ENCODE results near the gene AAMDC.
"Not testable (repeated sequence)": the region's sequence is repeated elsewhere in the genome, so short reads cannot be mapped to it uniquely, and the experiment has no call there.

AAMDC gene

GRCh38 chr11:77851503-77851902 lies 30.6 kb downstream of the AAMDC start:
- H3K9ac ChIP-seq (ENCODE audit: low read length), result no peak overlapping the region
- no peaks in the 10 kb centered on the region for H3K27me3 ChIP-seq (ENCODE audit: insufficient read depth, low read length)
- H3K79me2 ChIP-seq (ENCODE audit: control insufficient read depth, insufficient read depth, low read length, poor library complexity), result no peaks in the 10 kb centered on the region
- no peak overlapping the region for H2BK12ac ChIP-seq (ENCODE audit: low read length)
- H3K4me2 ChIP-seq (ENCODE audit: low read length), result no peak overlapping the region
- H3K4ac ChIP-seq (ENCODE audit: low read depth, low read length), result no peak overlapping the region
- H3K18ac ChIP-seq (ENCODE audit: low read length), result no peak overlapping the region
- H2BK5ac ChIP-seq (ENCODE audit: low read depth, low read length, poor library complexity), result no peak overlapping the region
- H3K27ac ChIP-seq (ENCODE audit: low read depth, low read length), result no peak overlapping the region
- no peak overlapping the region for H3K4me3 ChIP-seq (ENCODE audit: low read depth, low read length)
- no peak overlapping the region for H3K14ac ChIP-seq (ENCODE audit: low read length)
- no peak overlapping the region for H2AK5ac ChIP-seq (ENCODE audit: low read length)
- H2BK120ac ChIP-seq (ENCODE audit: insufficient read depth, low read length, poor library complexity), result no peak overlapping the region
- peaks cover 12 to 17% of the 10 kb centered on the region in 2 experiments for H3K36me3 ChIP-seq (ENCODE audit: control insufficient read depth in 1 of 2, insufficient read depth in 2 of 2, low read length in 2 of 2)
- no CpG with 5 or more reads among the region's 1 CpG for WGBS (ENCODE audit: extremely low coverage, insufficient coverage, insufficient read length)
- H3K4me1 ChIP-seq (ENCODE audit: control insufficient read depth in 1 of 2, insufficient read depth in 2 of 2, low read length in 2 of 2), result no peaks in the 10 kb centered on the region
- no peaks in the 10 kb centered on the region for H3K79me1 ChIP-seq (ENCODE audit: low read length)
- peaks cover 15% of the 10 kb centered on the region for H3K9me3 ChIP-seq (ENCODE audit: insufficient read depth, low read depth, low read length)
- DNase-seq, result peak; percentile 56 to 78
- no peak overlapping the region for H4K8ac ChIP-seq (ENCODE audit: low read depth, low read length)
- no peak overlapping the region for H2AFZ ChIP-seq (ENCODE audit: insufficient read depth, low read length, poor library complexity)
- no peak overlapping the region for H4K12ac ChIP-seq (ENCODE audit: low read depth, low read length)
- H3K23ac ChIP-seq (ENCODE audit: low read length), result no peak overlapping the region
- no peak overlapping the region for H4K91ac ChIP-seq (ENCODE audit: low read depth, low read length)

DNA sequence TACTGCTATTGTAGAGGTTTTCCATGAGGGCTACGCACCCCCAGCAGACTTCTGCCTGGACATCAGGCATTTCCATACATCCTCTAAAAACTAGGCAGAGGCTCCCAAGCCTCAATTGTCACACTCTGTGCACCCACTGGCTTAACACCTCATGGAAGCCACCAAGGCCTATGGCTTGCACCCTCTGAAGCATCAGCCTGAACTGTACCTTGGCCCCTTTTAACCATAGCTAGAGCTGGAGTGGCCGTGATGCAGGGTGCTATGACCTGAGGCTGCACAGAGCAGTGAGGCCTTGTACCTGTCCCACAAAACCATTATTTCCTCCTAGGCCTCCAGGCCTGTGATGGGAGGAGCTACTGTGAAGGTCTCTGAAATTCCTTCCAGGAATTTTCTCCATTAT lies 33.9 kb downstream of the AAMDC start:
- no CpG with 5 or more reads among the region's 2 CpGs for WGBS (ENCODE audit: extremely low coverage, insufficient coverage, insufficient read length)

DNA sequence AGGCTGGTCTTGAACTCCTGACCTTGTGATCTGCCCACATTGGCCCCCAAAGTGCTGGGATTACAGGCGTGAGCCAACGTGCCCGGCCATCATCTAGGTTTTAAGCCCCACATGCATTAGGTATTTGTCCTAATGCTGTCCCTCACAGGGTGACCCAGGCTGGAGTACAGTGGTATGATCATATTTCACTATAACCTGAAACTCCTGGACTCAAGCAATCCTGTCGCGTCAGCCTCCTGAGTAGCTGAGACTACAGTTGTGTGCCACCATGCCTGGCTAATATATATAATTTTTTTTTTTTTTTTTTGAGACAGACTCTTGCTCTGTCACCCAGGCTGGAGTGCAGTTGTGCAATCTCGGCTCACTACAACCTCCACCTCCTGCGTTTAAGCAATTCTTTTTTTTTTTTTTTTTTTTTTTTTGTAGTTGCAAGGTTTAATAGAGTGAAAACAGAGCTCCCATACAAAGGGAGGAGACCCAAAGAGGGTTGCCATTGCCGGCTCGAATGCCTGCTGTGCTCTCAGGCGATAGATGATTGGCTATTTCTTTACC lies 37.0 kb downstream of the AAMDC start:
- not testable (repeated sequence) for H2BK12ac ChIP-seq (ENCODE audit: low read length); H3K27me3 ChIP-seq (ENCODE audit: insufficient read depth, low read length); H4K12ac ChIP-seq (ENCODE audit: low read depth, low read length); H4K8ac ChIP-seq (ENCODE audit: low read depth, low read length); H3K79me1 ChIP-seq (ENCODE audit: low read length); H3K23ac ChIP-seq (ENCODE audit: low read length); H3K4me2 ChIP-seq (ENCODE audit: low read length); H4K91ac ChIP-seq (ENCODE audit: low read depth, low read length); H3K79me2 ChIP-seq (ENCODE audit: control insufficient read depth, insufficient read depth, low read length, poor library complexity); DNase-seq; H3K9ac ChIP-seq (ENCODE audit: low read length); H3K4ac ChIP-seq (ENCODE audit: low read depth, low read length); H3K4me3 ChIP-seq (ENCODE audit: low read depth, low read length); H2AFZ ChIP-seq (ENCODE audit: insufficient read depth, low read length, poor library complexity); H3K27ac ChIP-seq (ENCODE audit: low read depth, low read length); H3K14ac ChIP-seq (ENCODE audit: low read length); H3K18ac ChIP-seq (ENCODE audit: low read length); H2BK120ac ChIP-seq (ENCODE audit: insufficient read depth, low read length, poor library complexity); H2AK5ac ChIP-seq (ENCODE audit: low read length); H3K4me1 ChIP-seq (ENCODE audit: control insufficient read depth in 1 of 2, insufficient read depth in 2 of 2, low read length in 2 of 2); H2BK5ac ChIP-seq (ENCODE audit: low read depth, low read length, poor library complexity)
- no CpG with 5 or more reads among the region's 10 CpGs for WGBS (ENCODE audit: extremely low coverage, insufficient coverage, insufficient read length)
- peaks cover 13 to 19% of the 10 kb centered on the region in 2 experiments for H3K36me3 ChIP-seq (ENCODE audit: control insufficient read depth in 1 of 2, insufficient read depth in 2 of 2, low read length in 2 of 2)
- peaks cover 15% of the 10 kb centered on the region for H3K9me3 ChIP-seq (ENCODE audit: insufficient read depth, low read depth, low read length)

More for the DNA sequence above, 33.9 kb downstream of the AAMDC start:
- Histone ChIP-seq H3K4me3 (ENCODE audit: low read depth, low read length) (no peak overlapping the region), H3K79me2 (ENCODE audit: control insufficient read depth, insufficient read depth, low read length, poor library complexity) (no peaks in the 10 kb centered on the region), H4K12ac (ENCODE audit: low read depth, low read length) (no peak overlapping the region), H2AFZ (ENCODE audit: insufficient read depth, low read length, poor library complexity) (no peak overlapping the region), H3K79me1 (ENCODE audit: low read length) (no peaks in the 10 kb centered on the region), H3K27ac (ENCODE audit: low read depth, low read length) (no peak overlapping the region), H3K14ac (ENCODE audit: low read length) (no peak overlapping the region), H3K9ac (ENCODE audit: low read length) (no peak overlapping the region), H3K4ac (ENCODE audit: low read depth, low read length) (no peak overlapping the region), H3K36me3 (ENCODE audit: control insufficient read depth in 1 of 2, insufficient read depth in 2 of 2, low read length in 2 of 2) (peaks cover 15 to 19% of the 10 kb centered on the region in 2 experiments), H2BK120ac (ENCODE audit: insufficient read depth, low read length, poor library complexity) (no peak overlapping the region), H3K9me3 (ENCODE audit: insufficient read depth, low read depth, low read length) (peaks cover 15% of the 10 kb centered on the region), H3K4me1 (ENCODE audit: control insufficient read depth in 1 of 2, insufficient read depth in 2 of 2, low read length in 2 of 2) (no peaks in the 10 kb centered on the region), H3K4me2 (ENCODE audit: low read length) (no peak overlapping the region), H4K8ac (ENCODE audit: low read depth, low read length) (no peak overlapping the region), H3K23ac (ENCODE audit: low read length) (no peak overlapping the region), H2AK5ac (ENCODE audit: low read length) (no peak overlapping the region), H2BK5ac (ENCODE audit: low read depth, low read length, poor library complexity) (no peak overlapping the region), H2BK12ac (ENCODE audit: low read length) (no peak overlapping the region), H4K91ac (ENCODE audit: low read depth, low read length) (no peak overlapping the region), H3K27me3 (ENCODE audit: insufficient read depth, low read length) (no peaks in the 10 kb centered on the region), H3K18ac (ENCODE audit: low read length) (no peak overlapping the region)
- no peak for DNase-seq

DNA sequence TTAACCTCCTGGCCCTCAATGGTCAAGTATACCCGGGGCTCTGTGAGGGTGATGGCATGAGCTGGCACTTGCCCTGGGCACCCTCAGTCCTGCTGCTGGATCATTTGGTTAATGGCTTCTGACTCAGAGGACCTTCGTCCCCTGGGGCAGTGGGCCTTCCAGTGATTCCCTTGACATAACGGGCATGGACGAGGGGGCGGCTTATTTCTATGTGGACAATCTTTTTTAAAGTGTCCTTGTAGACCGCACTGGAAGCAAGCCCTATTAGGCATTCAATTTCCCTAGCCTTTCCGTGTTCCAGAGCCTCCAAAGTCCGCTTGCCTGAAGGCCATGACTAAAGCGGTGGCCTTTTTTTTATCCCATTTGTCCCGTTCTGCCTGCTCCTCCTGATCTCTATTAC lies 40.5 kb downstream of the AAMDC start:
- not testable (repeated sequence) for H3K9ac ChIP-seq (ENCODE audit: low read length); H3K27me3 ChIP-seq (ENCODE audit: insufficient read depth, low read length); H3K9me3 ChIP-seq (ENCODE audit: insufficient read depth, low read depth, low read length); H2AK5ac ChIP-seq (ENCODE audit: low read length); H2BK5ac ChIP-seq (ENCODE audit: low read depth, low read length, poor library complexity); H3K79me2 ChIP-seq (ENCODE audit: control insufficient read depth, insufficient read depth, low read length, poor library complexity); H4K8ac ChIP-seq (ENCODE audit: low read depth, low read length); H2BK120ac ChIP-seq (ENCODE audit: insufficient read depth, low read length, poor library complexity); H2BK12ac ChIP-seq (ENCODE audit: low read length); H3K36me3 ChIP-seq (ENCODE audit: control insufficient read depth in 1 of 2, insufficient read depth in 2 of 2, low read length in 2 of 2); H4K12ac ChIP-seq (ENCODE audit: low read depth, low read length); H3K23ac ChIP-seq (ENCODE audit: low read length); H3K4me2 ChIP-seq (ENCODE audit: low read length); H3K4me1 ChIP-seq (ENCODE audit: control insufficient read depth in 1 of 2, insufficient read depth in 2 of 2, low read length in 2 of 2); H3K27ac ChIP-seq (ENCODE audit: low read depth, low read length); H3K4ac ChIP-seq (ENCODE audit: low read depth, low read length); H4K91ac ChIP-seq (ENCODE audit: low read depth, low read length); H3K18ac ChIP-seq (ENCODE audit: low read length); H2AFZ ChIP-seq (ENCODE audit: insufficient read depth, low read length, poor library complexity); H3K14ac ChIP-seq (ENCODE audit: low read length); H3K4me3 ChIP-seq (ENCODE audit: low read depth, low read length); H3K79me1 ChIP-seq (ENCODE audit: low read length)
- peak; percentile 14 to 40 for DNase-seq
- WGBS (ENCODE audit: extremely low coverage, insufficient coverage, insufficient read length), result no CpG with 5 or more reads among the region's 10 CpGs
